IMR-90 (cell line): ENCODE results near the gene NPDC1. TPM values are rescaled to one million over a fixed set of nuclear protein-coding genes. Genes with fewer than 3 reads are reported as not detected.

Source experiments
- ATAC-seq: fragments of 200-7000 bp; cut with Tn5 transposase; 2 replicates; pipeline ENCODE4 v1.9.1; 2020; ENCODE audit warnings: low read depth, mild to moderate bottlenecking, moderate library complexity
- BruUV-seq: library from RNA; stranded (reverse); fragments of 400-500 nt; replicated peaks from 2 replicates; lab custom pipeline; 2021; lab: Mats Ljungman, UMichigan
- CTCF ChIA-PET: fragments of 300-600 bp; formaldehyde crosslinking; extraction: SDS; loops from one replicate; lab custom pipeline; 2021; ENCODE audit warnings: antibody characterized with exemption; lab: Yijun Ruan, JAX
- POLR2A ChIA-PET: fragments of 300-600 bp; sonication (Branson Sonifier 250); formaldehyde crosslinking; loops from one replicate; lab custom pipeline; 2022; ENCODE audit warnings: antibody characterized with exemption; ENCODE audit not compliant: unreplicated experiment; lab: Charles Lee
- DNase-seq: peaks from one replicate; pipeline ENCODE4 v3.0.0; 2013
- H2AFZ ChIP-seq: replicated peaks from 2 replicates; pipeline ENCODE3; 2013; ENCODE audit warnings: low read length, mild to moderate bottlenecking; ENCODE audit not compliant: poor library complexity
- H2AK5ac ChIP-seq: 2 replicates; pipeline ENCODE4 v1.6.1; 2013; ENCODE audit warnings: low read depth, low read length, inconsistent platforms
- H2AK9ac ChIP-seq: replicated peaks from 2 replicates; pipeline ENCODE3; 2013; ENCODE audit warnings: mild to moderate bottlenecking, low read depth, low read length, moderate library complexity; ENCODE audit not compliant: poor library complexity
- H2BK120ac ChIP-seq: 2 replicates; pipeline ENCODE4 v1.6.1; 2013; ENCODE audit warnings: low read depth, low read length, inconsistent platforms
- H2BK15ac ChIP-seq: 3 replicates; pipeline ENCODE4 v1.6.1; 2013; ENCODE audit warnings: low read depth, low read length, inconsistent platforms
- H2BK20ac ChIP-seq: 2 replicates; pipeline ENCODE4 v1.6.1; 2013; ENCODE audit warnings: low read depth, mild to moderate bottlenecking, inconsistent platforms, low read length, moderate library complexity
- H2BK5ac ChIP-seq: 2 replicates; pipeline ENCODE4 v1.6.1; 2013; ENCODE audit warnings: mild to moderate bottlenecking, low read depth, low read length, inconsistent platforms; ENCODE audit not compliant: poor library complexity, severe bottlenecking
- H3K14ac ChIP-seq: replicated peaks from 2 replicates; pipeline ENCODE4 v1.6.1; 2013; ENCODE audit warnings: low read depth, low read length, inconsistent platforms
- H3K18ac ChIP-seq: 2 replicates; pipeline ENCODE4 v1.6.1; 2013; ENCODE audit warnings: low read depth, low read length, control low read depth
- H3K23ac ChIP-seq: 2 replicates; pipeline ENCODE4 v1.6.1; 2013; ENCODE audit warnings: low read depth, low read length, inconsistent platforms
- H3K27ac ChIP-seq: 2 replicates; pipeline ENCODE4 v1.5.1; 2013; ENCODE audit warnings: mild to moderate bottlenecking, control low read depth, low read length; ENCODE audit not compliant: insufficient read depth
- H3K27me3 ChIP-seq: 2 replicates; pipeline ENCODE4 v1.6.1; 2013; ENCODE audit warnings: low read length; ENCODE audit not compliant: control insufficient read depth, insufficient read depth
- H3K36me3 ChIP-seq: 2 replicates; pipeline ENCODE4 v1.6.1; 2013; ENCODE audit warnings: low read length, mixed read lengths; ENCODE audit not compliant: control insufficient read depth, insufficient read depth
- H3K4ac ChIP-seq: 2 replicates; pipeline ENCODE4 v1.6.1; 2013; ENCODE audit warnings: low read depth, low read length, inconsistent platforms
- H3K4me1 ChIP-seq: 2 replicates; pipeline ENCODE4 v1.6.1; 2013; ENCODE audit warnings: low read length, mixed read lengths; ENCODE audit not compliant: control insufficient read depth, insufficient read depth
- H3K4me2 ChIP-seq: 2 replicates; pipeline ENCODE4 v1.6.1; 2013; ENCODE audit warnings: low read depth, mild to moderate bottlenecking, control low read depth, low read length, moderate library complexity
- H3K4me3 ChIP-seq: 2 replicates; pipeline ENCODE4 v1.5.1; 2013; ENCODE audit warnings: low read depth, mild to moderate bottlenecking, control low read depth, low read length, moderate library complexity; ENCODE audit not compliant: insufficient read depth
- H3K56ac ChIP-seq: 2 replicates; pipeline ENCODE4 v1.6.1; 2013; ENCODE audit warnings: low read length, inconsistent platforms; ENCODE audit not compliant: insufficient read depth; ENCODE audit errors: extremely low read depth
- H3K79me1 ChIP-seq, 2 experiments: 2 replicates each; pipeline ENCODE4 v1.6.1; 2013; ENCODE audit warnings: low read length in 2 of 2, inconsistent platforms in 1 of 2, low read depth in 1 of 2
- H3K9ac ChIP-seq: 2 replicates; pipeline ENCODE4 v1.6.1; 2013; ENCODE audit warnings: low read depth, low read length, control low read depth
- H3K9me1 ChIP-seq: 2 replicates; pipeline ENCODE4 v1.6.1; 2013; ENCODE audit warnings: low read length, inconsistent platforms; ENCODE audit not compliant: insufficient read depth
- H3K9me3 ChIP-seq: 2 replicates; pipeline ENCODE4 v1.6.1; 2013; ENCODE audit warnings: low read length; ENCODE audit not compliant: control insufficient read depth, insufficient read depth
- H4K20me1 ChIP-seq: 2 replicates; pipeline ENCODE4 v1.6.1; 2013; ENCODE audit warnings: low read length, inconsistent platforms; ENCODE audit not compliant: insufficient read depth
- H4K5ac ChIP-seq: 2 replicates; pipeline ENCODE4 v1.6.1; 2013; ENCODE audit warnings: mild to moderate bottlenecking, low read depth, low read length, control low read depth
- H4K8ac ChIP-seq, 2 experiments: 2 replicates each; pipeline ENCODE4 v1.6.1; 2013; ENCODE audit warnings: low read depth in 2 of 2, low read length in 2 of 2, control low read depth in 1 of 2, inconsistent platforms in 1 of 2
- H4K91ac ChIP-seq: 2 replicates; pipeline ENCODE4 v1.6.1; 2013; ENCODE audit warnings: low read depth, low read length, inconsistent platforms; ENCODE audit not compliant: insufficient read depth
- BHLHE40 ChIP-seq: fragments of 150-350 bp; IDR thresholded peaks from 2 replicates; pipeline ENCODE4 v1.6.1; 2016; ENCODE audit warnings: mild to moderate bottlenecking, low read depth, low read length
- CEBPB ChIP-seq: IDR thresholded peaks from 2 replicates; pipeline ENCODE4 v1.6.1; 2012; ENCODE audit warnings: low read depth, low read length, improper control_type of control experiment
- CHD1 ChIP-seq: IDR thresholded peaks from 2 replicates; pipeline ENCODE4 v1.6.1; 2012; ENCODE audit warnings: low read depth, low read length, improper control_type of control experiment
- CTCF ChIP-seq: conservative IDR thresholded peaks from 2 replicates; pipeline ENCODE4 v1.5.1; 2012; ENCODE audit warnings: mild to moderate bottlenecking, low read depth, low read length, improper control_type of control experiment
- ELK1 ChIP-seq: fragments of 150-350 bp; IDR thresholded peaks from 2 replicates; pipeline ENCODE4 v1.6.1; 2016; ENCODE audit warnings: low read depth, mild to moderate bottlenecking, low read length, moderate library complexity, borderline replicate concordance
- FOS ChIP-seq: fragments of 150-350 bp; IDR thresholded peaks from 2 replicates; pipeline ENCODE4 v1.6.1; 2016; ENCODE audit warnings: low read depth, low read length
- MAFK ChIP-seq: IDR thresholded peaks from 2 replicates; pipeline ENCODE4 v1.6.1; 2012; ENCODE audit warnings: low read depth, low read length, improper control_type of control experiment
- MAZ ChIP-seq: IDR thresholded peaks from 2 replicates; pipeline ENCODE4 v1.6.1; 2012; ENCODE audit warnings: low read depth, mild to moderate bottlenecking, low read length, improper control_type of control experiment, moderate library complexity, borderline replicate concordance
- MXI1 ChIP-seq: IDR thresholded peaks from 2 replicates; pipeline ENCODE4 v1.6.1; 2012; ENCODE audit warnings: low read depth, mild to moderate bottlenecking, low read length, moderate library complexity, borderline replicate concordance
- NFE2L2 ChIP-seq: fragments of 150-350 bp; IDR thresholded peaks from 2 replicates; pipeline ENCODE4 v1.6.1; 2016; ENCODE audit warnings: low read depth, mild to moderate bottlenecking, low read length
- POLR2A ChIP-seq: IDR thresholded peaks from 2 replicates; pipeline ENCODE4 v1.6.1; 2012; ENCODE audit warnings: mild to moderate bottlenecking, low read depth, low read length
- RAD21 ChIP-seq: IDR thresholded peaks from 2 replicates; pipeline ENCODE4 v1.6.1; 2012; ENCODE audit warnings: low read length, improper control_type of control experiment
- RCOR1 ChIP-seq: IDR thresholded peaks from 2 replicates; pipeline ENCODE4 v1.6.1; 2012; ENCODE audit warnings: mild to moderate bottlenecking, low read length, improper control_type of control experiment; ENCODE audit not compliant: insufficient replicate concordance
- RFX5 ChIP-seq: IDR thresholded peaks from 2 replicates; pipeline ENCODE4 v1.8.0; 2012; ENCODE audit warnings: low read depth, mild to moderate bottlenecking, low read length, moderate library complexity
- SMC3 ChIP-seq: fragments of 150-350 bp; IDR thresholded peaks from 2 replicates; pipeline ENCODE4 v1.6.1; 2016; ENCODE audit warnings: low read depth, mild to moderate bottlenecking, antibody characterized with exemption, low read length, moderate library complexity
- USF2 ChIP-seq: fragments of 150-350 bp; IDR thresholded peaks from 2 replicates; pipeline ENCODE4 v1.6.1; 2017; ENCODE audit warnings: mild to moderate bottlenecking, antibody characterized with exemption, low read length, low read depth
- WGBS, 2 experiments: methylation state at CpG; one replicate each; pipeline versions ENCODE4 v1.1.5 to v1.1.7; 2013; ENCODE audit warnings: missing lambda C conversion rate in 2 of 2; ENCODE audit not compliant: insufficient read length in 1 of 2; ENCODE audit errors: extremely low coverage in 2 of 2; 5-methylcytosine and 5-hydroxymethylcytosine counted together
- dilution Hi-C: fragments of 300-500 bp; cut with HindIII; formaldehyde crosslinking; loops from one replicate; pipeline ENCODE4 v1.14.3; 2018; ENCODE audit warnings: low sequenced_read_pairs; ENCODE audit not compliant: unreplicated experiment
- in situ Hi-C: fragments of 300-500 bp; cut with MboI; formaldehyde crosslinking; loops from 3 replicates; pipeline ENCODE4 v1.14.3; 2019; ENCODE audit warnings: low sequenced_read_pairs, inconsistent platforms, mixed read lengths
- intact Hi-C: fragments of 100-400 bp; cut with micrococcal nuclease; formaldehyde crosslinking; loops from 2 replicates; pipeline ENCODE4 v1.10.0; 2022
- polyA plus RNA-seq, 3 experiments: library from polyadenylated mRNA; depleted of rRNA; stranded (reverse); fragments of >200 nt; gene quantifications; 2 replicates each; pipeline ENCODE4 v1.2.3, GENCODE V29; 2012; ENCODE audit warnings: low replicate concordance in 1 of 3
- total RNA-seq: library from RNA; depleted of rRNA; stranded (reverse); fragments of >200 nt; gene quantifications from 2 replicates; pipeline ENCODE4 v1.2.3, GENCODE V29; 2012

NPDC1 gene
- total and polyA plus RNA-seq, 2 of the 4 experiments (the other 2 are of a cell fraction), result 2.7 to 58.1 TPM

- peaks cover 3% of the 10 kb centered on the region; the same call in 1 of the 2 replicates for H3K4me1 ChIP-seq
- no peak overlapping the region for H3K56ac ChIP-seq
- in situ Hi-C loops (no loop called here), intact Hi-C loops (no loop called here), dilution Hi-C loops (no loop called here)
- H3K79me1 ChIP-seq, result no peaks in the 10 kb centered on the region
- no peak for ATAC-seq
- H2AFZ ChIP-seq, result no peak overlapping the region
- ChIA-PET CTCF (interaction anchor here (0.6 kb wide), 1 partner anchor 471 kb away, joined by 6 read pairs; no protein-coding TSS in a partner anchor), POLR2A (no interaction called here)
- no peak overlapping the region for H4K91ac ChIP-seq
- no peak overlapping the region for H2AK9ac ChIP-seq
- no peak overlapping the region for H3K4me3 ChIP-seq
- no peaks in the 10 kb centered on the region for H4K20me1 ChIP-seq
- H3K27me3 ChIP-seq, result peaks cover 45% of the 10 kb centered on the region
- H3K9me3 ChIP-seq, result no peaks in the 10 kb centered on the region
- BruUV-seq, result no TSS peak
- no peak overlapping the region for H4K8ac ChIP-seq
- no peak overlapping the region for H4K5ac ChIP-seq
- no peak overlapping the region for H3K18ac ChIP-seq
- no peak overlapping the region for H3K27ac ChIP-seq
- H3K9ac ChIP-seq, result no peak overlapping the region
- H2BK20ac ChIP-seq, result no peak overlapping the region
- no peak overlapping the region for H2BK5ac ChIP-seq
- no peak overlapping the region for H3K4me2 ChIP-seq
- H2BK15ac ChIP-seq, result no peak overlapping the region
- no peaks in the 10 kb centered on the region for H3K36me3 ChIP-seq
- H3K14ac ChIP-seq, result no peak overlapping the region
- H3K9me1 ChIP-seq, result no peaks in the 10 kb centered on the region
- no peak overlapping the region for H2AK5ac ChIP-seq
- H3K23ac ChIP-seq, result no peak overlapping the region
- H2BK120ac ChIP-seq, result no peak overlapping the region
- DNase-seq, result no peak
- no peak overlapping the region for H3K4ac ChIP-seq
- TF ChIP-seq CEBPB, result no peak
- TF ChIP-seq FOS, result no peak
- TF ChIP-seq MAZ, result no peak
- no peak for TF ChIP-seq ELK1
- TF ChIP-seq SMC3, result no peak
- no peak for TF ChIP-seq USF2
- no peak for TF ChIP-seq CHD1
- TF ChIP-seq POLR2A, result no peak
- no peak for TF ChIP-seq CTCF
- no peak for TF ChIP-seq BHLHE40
- TF ChIP-seq RAD21, result no peak
- TF ChIP-seq RFX5, result no peak
- TF ChIP-seq RCOR1, result no peak
- TF ChIP-seq MXI1, result no peak
- TF ChIP-seq NFE2L2, result no peak
- TF ChIP-seq MAFK, result no peak
- 53% methylated on average over 4 of the region's 17 CpGs; no CpG with 5 or more reads in 1 of the 2 experiments for WGBS, 2 experiments
Measured at GRCh38 chr9:137056739-137057415, 10.9 kb upstream of the NPDC1 start.
